HepG2 (cell line): ENCODE results near the gene POLD3.

Experiments used
- CBFB ChIP-seq: sonication (generic); formaldehyde crosslinking; IDR thresholded peaks from 2 replicates; pipeline ENCODE4 v1.4.0; 2020; ENCODE audit warnings: missing genetic modification reagents
- FOXM1 ChIP-seq: sonication (generic); formaldehyde crosslinking; IDR thresholded peaks from 2 replicates; pipeline ENCODE4 v1.5.0; 2020; ENCODE audit warnings: missing genetic modification reagents
- HNF4G ChIP-seq, 2 experiments: sonication (generic) in 1 of 2; formaldehyde crosslinking in 1 of 2; IDR thresholded peaks; 2 replicates each; pipeline versions ENCODE4 v1.4.0 to v1.6.1; 2011 to 2020; ENCODE audit warnings: borderline replicate concordance in 2 of 2, low read depth in 2 of 2, mild to moderate bottlenecking in 2 of 2, low read length in 1 of 2, missing genetic modification reagents in 1 of 2, moderate library complexity in 1 of 2
- MAFG ChIP-seq: sonication (generic); formaldehyde crosslinking; IDR thresholded peaks from 2 replicates; pipeline ENCODE4 v1.5.1; 2020; ENCODE audit warnings: mild to moderate bottlenecking, missing genetic modification reagents
- NFRKB ChIP-seq: fragments of 450-650 bp; IDR thresholded peaks from 2 replicates; pipeline ENCODE4 v1.6.1; 2017
- RBAK ChIP-seq: sonication (generic); formaldehyde crosslinking; IDR thresholded peaks from 2 replicates; pipeline ENCODE4 v1.5.1; 2020; ENCODE audit warnings: mild to moderate bottlenecking, missing genetic modification reagents
- SMAD3 ChIP-seq: sonication (generic); formaldehyde crosslinking; IDR thresholded peaks from 2 replicates; pipeline ENCODE4 v1.4.0; 2020; ENCODE audit warnings: missing genetic modification reagents
- TCF12 ChIP-seq, 2 experiments: fragments of 450-650 bp in 1 of 2; sonication (generic) in 1 of 2; formaldehyde crosslinking in 1 of 2; IDR thresholded peaks; 2 replicates each; pipeline versions ENCODE4 v1.6.1 to v1.8.0; 2017 to 2022; ENCODE audit warnings: antibody characterized with exemption in 1 of 2, mild to moderate bottlenecking in 1 of 2, missing genetic modification reagents in 1 of 2, moderate library complexity in 1 of 2
- ZBTB21 ChIP-seq: sonication (generic); formaldehyde crosslinking; IDR thresholded peaks from 2 replicates; pipeline ENCODE4 v1.4.0; 2020; ENCODE audit warnings: missing genetic modification reagents
- ZFX ChIP-seq: sonication (generic); formaldehyde crosslinking; IDR thresholded peaks from 2 replicates; pipeline ENCODE4 v1.4.0; 2020; ENCODE audit warnings: mild to moderate bottlenecking, low read depth, missing genetic modification reagents, moderate library complexity
- ZNF34 ChIP-seq: sonication (generic); formaldehyde crosslinking; IDR thresholded peaks from 2 replicates; pipeline ENCODE4 v1.4.0; 2020; ENCODE audit warnings: mild to moderate bottlenecking, missing genetic modification reagents, borderline replicate concordance
- TF ChIP-seq, protein P1 (sequence below), 2 experiments: IDR thresholded peaks; 2 replicates each; pipeline ENCODE4 v1.6.1; 2011 to 2012; ENCODE audit warnings: low read length in 2 of 2, borderline replicate concordance in 1 of 2, low read depth in 1 of 2, mild to moderate bottlenecking in 1 of 2, moderate library complexity in 1 of 2
- TF ChIP-seq, protein P2 (sequence below), 2 experiments: sonication (generic) in 1 of 2; formaldehyde crosslinking in 1 of 2; IDR thresholded peaks; 2 replicates each; pipeline versions ENCODE4 v1.5.1 to v1.6.1; 2011 to 2020; ENCODE audit warnings: borderline replicate concordance in 1 of 2, low read depth in 1 of 2, low read length in 1 of 2, mild to moderate bottlenecking in 1 of 2, missing genetic modification reagents in 1 of 2, moderate library complexity in 1 of 2

DNA sequence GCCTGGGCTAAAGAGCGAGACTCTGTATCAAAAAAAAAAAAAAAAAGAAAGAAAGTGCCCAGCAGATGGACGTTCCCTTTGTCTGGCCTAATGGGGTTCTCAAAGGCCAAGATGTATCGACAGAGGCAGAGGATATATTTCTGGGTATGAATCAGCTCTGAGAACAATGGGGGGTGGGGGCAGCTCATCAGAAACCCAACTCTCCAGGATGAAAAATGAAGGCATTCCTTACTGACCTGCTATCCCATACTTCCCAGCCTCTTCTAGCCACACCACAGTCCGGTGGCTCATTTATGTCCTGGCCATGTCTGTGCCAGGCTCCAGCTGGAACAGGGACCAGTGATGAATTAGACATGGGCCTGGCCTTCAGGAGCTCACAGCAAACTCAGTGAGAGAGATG lies 15.2 kb upstream of the POLD3 start:
- TF ChIP-seq, protein P1, sequence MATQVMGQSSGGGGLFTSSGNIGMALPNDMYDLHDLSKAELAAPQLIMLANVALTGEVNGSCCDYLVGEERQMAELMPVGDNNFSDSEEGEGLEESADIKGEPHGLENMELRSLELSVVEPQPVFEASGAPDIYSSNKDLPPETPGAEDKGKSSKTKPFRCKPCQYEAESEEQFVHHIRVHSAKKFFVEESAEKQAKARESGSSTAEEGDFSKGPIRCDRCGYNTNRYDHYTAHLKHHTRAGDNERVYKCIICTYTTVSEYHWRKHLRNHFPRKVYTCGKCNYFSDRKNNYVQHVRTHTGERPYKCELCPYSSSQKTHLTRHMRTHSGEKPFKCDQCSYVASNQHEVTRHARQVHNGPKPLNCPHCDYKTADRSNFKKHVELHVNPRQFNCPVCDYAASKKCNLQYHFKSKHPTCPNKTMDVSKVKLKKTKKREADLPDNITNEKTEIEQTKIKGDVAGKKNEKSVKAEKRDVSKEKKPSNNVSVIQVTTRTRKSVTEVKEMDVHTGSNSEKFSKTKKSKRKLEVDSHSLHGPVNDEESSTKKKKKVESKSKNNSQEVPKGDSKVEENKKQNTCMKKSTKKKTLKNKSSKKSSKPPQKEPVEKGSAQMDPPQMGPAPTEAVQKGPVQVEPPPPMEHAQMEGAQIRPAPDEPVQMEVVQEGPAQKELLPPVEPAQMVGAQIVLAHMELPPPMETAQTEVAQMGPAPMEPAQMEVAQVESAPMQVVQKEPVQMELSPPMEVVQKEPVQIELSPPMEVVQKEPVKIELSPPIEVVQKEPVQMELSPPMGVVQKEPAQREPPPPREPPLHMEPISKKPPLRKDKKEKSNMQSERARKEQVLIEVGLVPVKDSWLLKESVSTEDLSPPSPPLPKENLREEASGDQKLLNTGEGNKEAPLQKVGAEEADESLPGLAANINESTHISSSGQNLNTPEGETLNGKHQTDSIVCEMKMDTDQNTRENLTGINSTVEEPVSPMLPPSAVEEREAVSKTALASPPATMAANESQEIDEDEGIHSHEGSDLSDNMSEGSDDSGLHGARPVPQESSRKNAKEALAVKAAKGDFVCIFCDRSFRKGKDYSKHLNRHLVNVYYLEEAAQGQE (IDR thresholded peaks at IDR 0.05; ENCODE audit: borderline replicate concordance in 1 of 2, low read depth in 1 of 2, low read length in 2 of 2), result no peak
- TF ChIP-seq MAFG (CRISPR knock-in tag) (no peak), NFRKB (no peak), FOXM1 (CRISPR knock-in tag) (no peak), RBAK (no peak), CBFB (no peak), SMAD3 (no peak), ZNF34 (CRISPR knock-in tag) (no peak), ZFX (CRISPR knock-in tag) (no peak), ZBTB21 (CRISPR knock-in tag) (no peak), TCF12 (IDR thresholded peaks at IDR 0.05) (no peak), TCF12 (CRISPR knock-in tag; IDR thresholded peaks at IDR 0.05) (no peak), HNF4G (IDR thresholded peaks at IDR 0.05; ENCODE audit: borderline replicate concordance, low read depth, low read length) (no peak), HNF4G (CRISPR knock-in tag; IDR thresholded peaks at IDR 0.05; ENCODE audit: borderline replicate concordance, low read depth) (no peak)
- TF ChIP-seq, protein P2, sequence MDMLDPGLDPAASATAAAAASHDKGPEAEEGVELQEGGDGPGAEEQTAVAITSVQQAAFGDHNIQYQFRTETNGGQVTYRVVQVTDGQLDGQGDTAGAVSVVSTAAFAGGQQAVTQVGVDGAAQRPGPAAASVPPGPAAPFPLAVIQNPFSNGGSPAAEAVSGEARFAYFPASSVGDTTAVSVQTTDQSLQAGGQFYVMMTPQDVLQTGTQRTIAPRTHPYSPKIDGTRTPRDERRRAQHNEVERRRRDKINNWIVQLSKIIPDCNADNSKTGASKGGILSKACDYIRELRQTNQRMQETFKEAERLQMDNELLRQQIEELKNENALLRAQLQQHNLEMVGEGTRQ (IDR thresholded peaks at IDR 0.05; ENCODE audit: low read depth, low read length), result no peak
- TF ChIP-seq, protein P2 (CRISPR knock-in tag; IDR thresholded peaks at IDR 0.05; ENCODE audit: borderline replicate concordance), result no peak
